Choroid plexus epithelial cell (primary cell): ENCODE data around the gene TBC1D14.

ENCODE experiments used
- DNase-seq: peaks from one replicate; pipeline ENCODE4 v3.0.0-alpha.2; 2010; ENCODE audit warnings: low read depth
- H3K4me3 ChIP-seq: 2 replicates; pipeline ENCODE4 v1.5.1; 2011; ENCODE audit warnings: low read depth, mild to moderate bottlenecking, control low read depth, low read length, moderate library complexity
- CTCF ChIP-seq: conservative IDR thresholded peaks from 2 replicates; pipeline ENCODE4 v1.5.1; 2011; ENCODE audit warnings: low read depth, mild to moderate bottlenecking, control low read depth, inconsistent platforms, low read length, moderate library complexity

The TBC1D14 gene

GRCh38 chr4:6991249-6991648, 81.6 kb downstream of the TBC1D14 start:
- H3K4me3 ChIP-seq, result no peak overlapping the region
- no peak for DNase-seq
- no peak for TF ChIP-seq CTCF

- peak; percentile 87 for DNase-seq
- no peak for TF ChIP-seq CTCF
- H3K4me3 ChIP-seq, result no peak overlapping the region
Measured at GRCh38 chr4:6991771-6992557, 82.3 kb downstream of the TBC1D14 start.

- H3K4me3 ChIP-seq, result no peak overlapping the region
Measured at GRCh38 chr4:6992728-6993677, 83.4 kb downstream of the TBC1D14 start.

GRCh38 chr4:6996481-6996880, 86.9 kb downstream of the TBC1D14 start:
- no peak for DNase-seq
- no peak overlapping the region for H3K4me3 ChIP-seq
- TF ChIP-seq CTCF, result no peak

More at GRCh38 chr4:6992728-6993677, 83.4 kb downstream of the TBC1D14 start:
- TF ChIP-seq CTCF, result no peak
- peak; percentile 54 for DNase-seq

- no peak for TF ChIP-seq CTCF
- DNase-seq, result no peak
Measured at GRCh38 chr4:6999172-7000086, 89.8 kb downstream of the TBC1D14 start.

GRCh38 chr4:7000421-7001176, 91.0 kb downstream of the TBC1D14 start:
- no peak overlapping the region for H3K4me3 ChIP-seq
- no peak for DNase-seq
- TF ChIP-seq CTCF, result no peak

More at GRCh38 chr4:6999172-7000086, 89.8 kb downstream of the TBC1D14 start:
- H3K4me3 ChIP-seq, result no peak overlapping the region
